ENCODE measurements around the gene ESR1. TPM values are rescaled to one million over a fixed set of nuclear protein-coding genes. Genes with fewer than 3 reads are reported as not detected.

The ESR1 gene
- total RNA-seq, 2 donors from 2014 or later = 2.4 to 3.9 TPM

DNA sequence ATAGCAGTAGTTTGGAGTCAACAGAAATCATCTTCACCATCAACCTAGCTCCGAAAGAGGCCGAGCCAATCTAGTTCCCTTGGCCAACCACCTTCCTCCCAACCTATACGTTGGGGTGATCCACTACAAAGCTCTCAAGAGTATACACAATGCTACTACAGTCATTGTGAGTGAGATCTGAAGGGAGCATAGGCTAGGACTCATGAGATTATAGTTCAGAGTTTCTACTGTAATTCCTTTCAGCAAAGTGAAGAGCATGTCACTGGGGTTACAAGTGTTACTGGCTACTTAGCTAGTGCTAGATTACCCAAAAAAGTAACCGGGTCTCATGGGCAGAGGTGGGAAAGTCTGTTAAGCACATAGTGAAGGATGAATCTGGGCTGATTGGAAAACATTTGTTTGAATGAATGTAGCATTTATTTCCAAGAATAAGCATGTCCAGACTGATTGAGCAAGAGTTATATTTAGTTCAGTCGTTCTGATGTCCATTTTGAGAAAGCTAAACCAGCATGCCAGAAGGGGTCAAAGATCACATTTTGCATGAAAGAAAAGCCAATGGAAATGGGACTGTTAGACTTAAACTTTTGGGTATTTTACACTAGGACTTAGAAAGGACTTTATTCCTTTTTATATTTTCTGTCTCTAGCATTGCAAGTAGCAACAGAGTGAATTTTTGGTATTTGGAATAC, 10.5 kb upstream of the ESR1 start:
- Mint-ChIP-seq H3K4me3 (no peak overlapping the region), H3K27ac (no peak overlapping the region), H3K36me3 (ENCODE audit: low read depth) (no peaks in the 10 kb centered on the region), H3K4me1 (no peaks in the 10 kb centered on the region), H3K27me3 (peaks cover 29% of the 10 kb centered on the region)
- no peak for DNase-seq
- no peaks in the 10 kb centered on the region for H3K9me3 ChIP-seq (ENCODE audit: control insufficient read depth, low read length, poor library complexity, severe bottlenecking)
- ATAC-seq = no peak

- DNase-seq (no peak), ATAC-seq (no peak)
- H3K27ac Mint-ChIP-seq = no peak overlapping the region
- no peaks in the 10 kb centered on the region for H3K36me3 Mint-ChIP-seq (ENCODE audit: low read depth)
- H3K27me3 Mint-ChIP-seq = peaks cover 48% of the 10 kb centered on the region
- H3K4me1 Mint-ChIP-seq = peaks cover 8% of the 10 kb centered on the region
- no peak overlapping the region for H3K4me3 Mint-ChIP-seq
- H3K9me3 ChIP-seq (ENCODE audit: control insufficient read depth, low read length, poor library complexity, severe bottlenecking) = no peaks in the 10 kb centered on the region
Observed at GRCh38 chr6:151803743-151804142, 3.7 kb upstream of the ESR1 start.

- no peaks in the 10 kb centered on the region for H3K36me3 Mint-ChIP-seq (ENCODE audit: low read depth)
- no peak overlapping the region for H3K27ac Mint-ChIP-seq
- no peak for ATAC-seq
- H3K4me1 Mint-ChIP-seq = peaks cover 9% of the 10 kb centered on the region
- no peaks in the 10 kb centered on the region for H3K9me3 ChIP-seq (ENCODE audit: control insufficient read depth, low read length, poor library complexity, severe bottlenecking)
- H3K4me3 Mint-ChIP-seq = no peak overlapping the region
- DNase-seq = no peak
- peaks cover 51% of the 10 kb centered on the region for H3K27me3 Mint-ChIP-seq
Observed at GRCh38 chr6:151804585-151805285, 2.7 kb upstream of the ESR1 start.

GRCh38 chr6:151805286-151805840, 2.1 kb upstream of the ESR1 start:
- Mint-ChIP-seq H3K4me1 (peaks cover 9% of the 10 kb centered on the region), H3K36me3 (ENCODE audit: low read depth) (no peaks in the 10 kb centered on the region), H3K27me3 (peaks cover 54% of the 10 kb centered on the region), H3K27ac (no peak overlapping the region), H3K4me3 (no peak overlapping the region)
- ATAC-seq (no peak), DNase-seq (no peak)
- no peaks in the 10 kb centered on the region for H3K9me3 ChIP-seq (ENCODE audit: control insufficient read depth, low read length, poor library complexity, severe bottlenecking)

- Mint-ChIP-seq H3K4me1 (peaks cover 9% of the 10 kb centered on the region), H3K27me3 (peaks cover 61% of the 10 kb centered on the region), H3K27ac (no peak overlapping the region), H3K4me3 (peak overlapping the region; percentile 73), H3K36me3 (ENCODE audit: low read depth) (no peaks in the 10 kb centered on the region)
- H3K9me3 ChIP-seq (ENCODE audit: control insufficient read depth, low read length, poor library complexity, severe bottlenecking) = no peaks in the 10 kb centered on the region
- no peak for ATAC-seq
- no peak for DNase-seq
Observed at GRCh38 chr6:151806757-151807512, 547 bp upstream of the ESR1 start.

- H3K27ac Mint-ChIP-seq = no peak overlapping the region
- ATAC-seq (no peak), DNase-seq (no peak)
- H3K4me1 Mint-ChIP-seq = peaks cover 9% of the 10 kb centered on the region
- peaks cover 65% of the 10 kb centered on the region for H3K27me3 Mint-ChIP-seq
- peak overlapping the region; percentile 57 for H3K4me3 Mint-ChIP-seq
- no peaks in the 10 kb centered on the region for H3K36me3 Mint-ChIP-seq (ENCODE audit: low read depth)
- no peaks in the 10 kb centered on the region for H3K9me3 ChIP-seq (ENCODE audit: control insufficient read depth, low read length, poor library complexity, severe bottlenecking)
Observed at GRCh38 chr6:151808371-151809241, 1.1 kb downstream of the ESR1 start.

- DNase-seq = no peak
- ATAC-seq = no peak
- Mint-ChIP-seq H3K36me3 (ENCODE audit: low read depth) (no peaks in the 10 kb centered on the region), H3K4me3 (no peak overlapping the region), H3K4me1 (peaks cover 9% of the 10 kb centered on the region), H3K27ac (no peak overlapping the region), H3K27me3 (peaks cover 69% of the 10 kb centered on the region)
- H3K9me3 ChIP-seq (ENCODE audit: control insufficient read depth, low read length, poor library complexity, severe bottlenecking) = no peaks in the 10 kb centered on the region
Observed at GRCh38 chr6:151811081-151811480, 3.6 kb downstream of the ESR1 start.

DNA sequence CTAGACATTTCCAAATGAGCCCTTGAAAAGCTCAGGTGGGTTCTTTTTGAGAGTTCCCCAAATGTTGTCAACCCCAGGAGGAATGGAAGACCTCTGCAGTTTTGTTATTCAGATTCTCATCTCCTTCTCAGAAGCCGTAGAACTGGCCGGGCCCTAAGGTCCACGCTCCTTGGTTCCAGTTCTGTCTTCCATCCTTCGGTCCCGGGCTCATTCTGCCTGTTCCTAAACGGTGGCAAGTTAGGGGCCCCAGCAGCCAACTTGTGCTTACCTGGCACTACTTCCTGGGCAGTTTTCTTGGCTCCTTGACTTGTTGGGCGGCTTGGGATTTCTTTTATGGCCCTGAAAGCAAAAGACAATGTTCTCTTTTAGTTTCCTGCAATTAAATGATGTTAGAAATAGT, 6.4 kb downstream of the ESR1 start:
- no peaks in the 10 kb centered on the region for H3K36me3 Mint-ChIP-seq (ENCODE audit: low read depth)
- H3K27me3 Mint-ChIP-seq = peaks cover 73% of the 10 kb centered on the region
- no peak for ATAC-seq

GRCh38 chr6:151814614-151815013, 7.1 kb downstream of the ESR1 start:
- DNase-seq (no peak), ATAC-seq (no peak)
- no peaks in the 10 kb centered on the region for H3K9me3 ChIP-seq (ENCODE audit: control insufficient read depth, low read length, poor library complexity, severe bottlenecking)
- Mint-ChIP-seq H3K27ac (no peak overlapping the region), H3K4me1 (no peaks in the 10 kb centered on the region), H3K4me3 (no peak overlapping the region), H3K27me3 (peaks cover 70% of the 10 kb centered on the region), H3K36me3 (ENCODE audit: low read depth) (no peaks in the 10 kb centered on the region)

More for the DNA sequence above, 6.4 kb downstream of the ESR1 start:
- no peak overlapping the region for H3K4me3 Mint-ChIP-seq
- no peak for DNase-seq
- H3K9me3 ChIP-seq (ENCODE audit: control insufficient read depth, low read length, poor library complexity, severe bottlenecking) = no peaks in the 10 kb centered on the region
- H3K27ac Mint-ChIP-seq = no peak overlapping the region
- H3K4me1 Mint-ChIP-seq = peaks cover 2% of the 10 kb centered on the region

- no peaks in the 10 kb centered on the region for H3K4me1 Mint-ChIP-seq
- no peak for ATAC-seq
- H3K36me3 Mint-ChIP-seq (ENCODE audit: low read depth) = no peaks in the 10 kb centered on the region
- DNase-seq = no peak
- H3K9me3 ChIP-seq (ENCODE audit: control insufficient read depth, low read length, poor library complexity, severe bottlenecking) = no peaks in the 10 kb centered on the region
- H3K4me3 Mint-ChIP-seq = no peak overlapping the region
- peaks cover 25% of the 10 kb centered on the region for H3K27me3 Mint-ChIP-seq
- no peak overlapping the region for H3K27ac Mint-ChIP-seq
Observed at GRCh38 chr6:151822252-151823111, 15.0 kb downstream of the ESR1 start.

GRCh38 chr6:151826517-151827142, 19.1 kb downstream of the ESR1 start:
- no peak for DNase-seq
- H3K4me3 Mint-ChIP-seq = no peak overlapping the region
- peaks cover 7% of the 10 kb centered on the region for H3K27me3 Mint-ChIP-seq
- H3K9me3 ChIP-seq (ENCODE audit: control insufficient read depth, low read length, poor library complexity, severe bottlenecking) = no peaks in the 10 kb centered on the region
- H3K36me3 Mint-ChIP-seq (ENCODE audit: low read depth) = no peaks in the 10 kb centered on the region
- H3K4me1 Mint-ChIP-seq = no peaks in the 10 kb centered on the region
- ATAC-seq = no peak
- no peak overlapping the region for H3K27ac Mint-ChIP-seq

All from T-helper 17 cell (primary cell).